Measurements from ENCODE around the gene BABAM2.

DNA sequence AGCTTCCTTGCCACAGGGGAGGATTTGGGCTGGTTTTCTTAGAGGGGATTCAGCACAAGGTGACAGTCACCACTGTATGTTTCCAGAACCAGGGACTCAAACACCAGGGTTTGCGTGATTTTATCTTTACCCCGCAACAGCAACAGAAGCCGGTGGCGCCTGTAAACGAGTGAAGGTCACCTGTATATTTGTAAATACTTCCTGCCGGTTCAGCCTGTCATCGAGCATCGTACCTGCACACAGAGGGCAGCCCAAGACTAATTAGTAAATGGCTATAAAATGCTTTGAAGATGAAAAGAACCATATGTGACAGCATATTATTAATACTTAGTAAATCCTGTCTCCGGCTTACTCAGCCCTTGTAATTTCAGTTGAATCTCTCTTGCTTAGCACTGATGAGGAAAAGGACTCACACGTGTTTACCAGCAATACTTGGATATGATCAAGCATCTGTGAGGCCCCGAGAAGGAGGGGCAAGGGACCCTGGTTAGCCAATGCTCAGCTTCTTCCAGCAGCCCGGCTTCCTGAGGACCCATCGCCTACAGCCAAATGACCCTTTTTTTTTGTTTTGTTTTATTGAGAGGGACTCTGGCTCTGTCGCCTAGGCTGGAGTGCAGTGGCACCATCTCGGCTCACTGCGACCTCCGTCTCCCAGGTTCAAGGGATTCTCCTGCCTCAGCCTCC, 450.8 kb downstream of the BABAM2 start:
- TF ChIP-seq, protein P1, sequence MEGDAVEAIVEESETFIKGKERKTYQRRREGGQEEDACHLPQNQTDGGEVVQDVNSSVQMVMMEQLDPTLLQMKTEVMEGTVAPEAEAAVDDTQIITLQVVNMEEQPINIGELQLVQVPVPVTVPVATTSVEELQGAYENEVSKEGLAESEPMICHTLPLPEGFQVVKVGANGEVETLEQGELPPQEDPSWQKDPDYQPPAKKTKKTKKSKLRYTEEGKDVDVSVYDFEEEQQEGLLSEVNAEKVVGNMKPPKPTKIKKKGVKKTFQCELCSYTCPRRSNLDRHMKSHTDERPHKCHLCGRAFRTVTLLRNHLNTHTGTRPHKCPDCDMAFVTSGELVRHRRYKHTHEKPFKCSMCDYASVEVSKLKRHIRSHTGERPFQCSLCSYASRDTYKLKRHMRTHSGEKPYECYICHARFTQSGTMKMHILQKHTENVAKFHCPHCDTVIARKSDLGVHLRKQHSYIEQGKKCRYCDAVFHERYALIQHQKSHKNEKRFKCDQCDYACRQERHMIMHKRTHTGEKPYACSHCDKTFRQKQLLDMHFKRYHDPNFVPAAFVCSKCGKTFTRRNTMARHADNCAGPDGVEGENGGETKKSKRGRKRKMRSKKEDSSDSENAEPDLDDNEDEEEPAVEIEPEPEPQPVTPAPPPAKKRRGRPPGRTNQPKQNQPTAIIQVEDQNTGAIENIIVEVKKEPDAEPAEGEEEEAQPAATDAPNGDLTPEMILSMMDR (IDR thresholded peaks at IDR 0.05): no peak
- no peak for TF ChIP-seq POLR2A (IDR thresholded peaks at IDR 0.05)

Data from right lobe of liver (tissue), 4 donors.